GM19193 (cell line): Measurements from ENCODE around the gene KSR1.

ENCODE experiments used
- POLR2A ChIP-seq: IDR thresholded peaks from 4 replicates; pipeline ENCODE4 v1.6.1; 2011; ENCODE audit not compliant: insufficient read depth, insufficient read length; ENCODE audit errors: extremely low read depth

The KSR1 gene

GRCh38 chr17:27577121-27577761, 121.0 kb downstream of the KSR1 start:
- no peak for TF ChIP-seq POLR2A

- TF ChIP-seq POLR2A: no peak
Observed at GRCh38 chr17:27577884-27578717, 121.9 kb downstream of the KSR1 start.

GRCh38 chr17:27578718-27579085, 122.5 kb downstream of the KSR1 start:
- TF ChIP-seq POLR2A: no peak

GRCh38 chr17:27579304-27579703, 123.1 kb downstream of the KSR1 start:
- TF ChIP-seq POLR2A: no peak

GRCh38 chr17:27579897-27580321, 123.7 kb downstream of the KSR1 start:
- TF ChIP-seq POLR2A: no peak

GRCh38 chr17:27581016-27581415, 124.8 kb downstream of the KSR1 start:
- no peak for TF ChIP-seq POLR2A

GRCh38 chr17:27582696-27583095, 126.4 kb downstream of the KSR1 start:
- no peak for TF ChIP-seq POLR2A

- TF ChIP-seq POLR2A: no peak
Observed at GRCh38 chr17:27585153-27585681, 129.0 kb downstream of the KSR1 start.

- no peak for TF ChIP-seq POLR2A
Observed at GRCh38 chr17:27585792-27586191, 129.5 kb downstream of the KSR1 start.

GRCh38 chr17:27586203-27586721, 130.0 kb downstream of the KSR1 start:
- TF ChIP-seq POLR2A: no peak

GRCh38 chr17:27588354-27588753, 132.1 kb downstream of the KSR1 start:
- TF ChIP-seq POLR2A: no peak

- no peak for TF ChIP-seq POLR2A
Observed at GRCh38 chr17:27590864-27591263, 134.6 kb downstream of the KSR1 start.

- TF ChIP-seq POLR2A: no peak
Observed at GRCh38 chr17:27591986-27592385, 135.7 kb downstream of the KSR1 start.

GRCh38 chr17:27593232-27593856, 137.1 kb downstream of the KSR1 start:
- TF ChIP-seq POLR2A: no peak

- TF ChIP-seq POLR2A: no peak
Observed at GRCh38 chr17:27593857-27594255, 137.6 kb downstream of the KSR1 start.

- no peak for TF ChIP-seq POLR2A
Observed at GRCh38 chr17:27595208-27595607, 139.0 kb downstream of the KSR1 start.

- no peak for TF ChIP-seq POLR2A
Observed at GRCh38 chr17:27596096-27596495, 139.8 kb downstream of the KSR1 start.
